NCI-H69 (cell line): ENCODE data around the gene ACSS1.
A peak's percentile ranks its signal among the peaks of the same experiment; 100 is the strongest.

ENCODE experiments used
- DNase-seq: peaks from one replicate; lab custom pipeline; 2025; lab: John Stamatoyannopoulos, UW

Gene ACSS1

GRCh38 chr20:24993337-24994185 is 64.4 kb downstream of the ACSS1 start:
- DNase-seq, result peak; percentile 66

GRCh38 chr20:24992487-24993205 is 65.3 kb downstream of the ACSS1 start, which contains the start of gene APMAP:
TSS of gene APMAP (minus strand) at chr20:24992751. CDS start at chr20:24992688, 63 bp downstream.
- peak; percentile 98 for DNase-seq

DNA sequence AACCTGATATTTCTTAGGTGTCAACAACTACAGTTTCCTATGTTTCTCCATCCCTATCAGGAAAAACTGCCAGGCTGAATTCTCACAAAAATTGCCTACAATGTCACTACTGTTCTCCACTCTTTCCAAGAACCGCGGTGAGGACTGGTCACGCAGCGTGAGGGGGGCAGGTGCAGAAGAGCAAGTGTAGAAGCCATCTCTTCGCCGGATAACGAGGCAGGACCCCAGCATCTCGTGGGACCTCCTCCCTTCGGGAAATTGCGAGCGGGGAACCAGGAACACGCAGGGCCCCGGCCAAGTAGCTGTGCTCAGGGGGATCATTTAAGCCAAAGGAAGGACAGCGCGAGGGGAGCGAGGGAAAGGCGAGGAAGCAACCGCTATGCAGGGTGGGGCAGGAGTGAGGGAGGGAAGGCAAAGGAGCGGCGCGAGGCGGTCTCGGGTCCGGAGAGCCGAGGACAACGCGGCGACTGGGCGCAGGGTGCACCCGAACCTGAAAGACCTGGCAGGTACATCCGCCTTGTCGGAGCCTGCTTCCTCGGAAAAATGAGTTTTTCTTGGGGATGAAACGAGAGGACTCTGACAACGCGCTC is 65.9 kb downstream of the ACSS1 start:
- DNase-seq, result peak; percentile 72

GRCh38 chr20:24990810-24991252 is 67.1 kb downstream of the ACSS1 start:
- DNase-seq, result peak; percentile 88

- DNase-seq, result no peak
Measured at GRCh38 chr20:24989162-24989561, 68.8 kb downstream of the ACSS1 start.

DNA sequence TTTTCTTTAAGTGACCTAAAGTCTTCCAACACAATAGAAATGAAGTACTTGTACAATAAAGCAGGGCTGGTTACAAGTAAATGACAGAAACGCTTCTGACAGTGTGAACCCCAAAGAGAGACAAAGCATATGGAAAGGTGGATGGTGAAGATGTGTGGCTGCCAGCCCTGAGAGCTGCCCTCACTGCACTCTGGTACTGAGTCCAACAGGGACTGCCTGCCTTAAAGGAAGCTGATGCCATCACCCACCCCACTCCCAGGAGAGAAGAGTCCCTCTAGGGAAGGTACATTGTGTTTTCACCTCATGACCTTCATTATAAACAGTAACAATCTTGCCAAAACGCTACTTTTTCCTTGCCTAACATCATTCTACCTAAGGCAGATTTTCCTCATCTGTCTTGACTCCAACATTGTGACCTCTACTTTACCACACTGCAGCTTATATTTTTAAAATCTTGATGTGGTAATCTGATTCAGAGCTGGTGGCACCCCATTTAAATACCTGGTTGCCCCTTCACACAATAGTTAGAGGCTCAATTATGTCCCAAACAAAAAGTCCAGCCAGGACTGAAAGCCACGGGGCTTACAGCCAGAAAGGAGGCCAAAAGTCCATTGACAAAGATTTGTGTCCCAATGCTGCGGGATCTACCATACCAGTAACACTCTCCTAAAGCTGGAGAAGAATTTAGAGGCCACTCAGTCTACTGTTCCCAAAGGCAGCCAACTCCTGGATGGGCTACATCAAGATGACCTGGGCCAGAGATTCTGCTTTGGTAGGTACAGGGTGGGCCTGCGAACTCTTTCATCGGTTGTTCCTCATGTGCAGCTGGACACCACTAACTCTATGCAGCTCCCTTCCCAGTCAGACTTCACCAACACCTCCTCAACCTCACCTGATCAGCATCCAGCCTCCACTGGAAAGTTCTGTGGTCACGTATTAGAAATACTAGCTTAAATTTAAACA is 69.8 kb downstream of the ACSS1 start:
- peak; percentile 49 for DNase-seq

GRCh38 chr20:24987244-24987643 is 70.7 kb downstream of the ACSS1 start:
- DNase-seq, result peak; percentile 78

- peak; percentile 68 for DNase-seq
Measured at GRCh38 chr20:24986436-24987015, 71.4 kb downstream of the ACSS1 start.

- DNase-seq, result peak; percentile 20
Measured at GRCh38 chr20:24985802-24986201, 72.1 kb downstream of the ACSS1 start.

- DNase-seq, result no peak
Measured at GRCh38 chr20:24984961-24985640, 72.8 kb downstream of the ACSS1 start.

DNA sequence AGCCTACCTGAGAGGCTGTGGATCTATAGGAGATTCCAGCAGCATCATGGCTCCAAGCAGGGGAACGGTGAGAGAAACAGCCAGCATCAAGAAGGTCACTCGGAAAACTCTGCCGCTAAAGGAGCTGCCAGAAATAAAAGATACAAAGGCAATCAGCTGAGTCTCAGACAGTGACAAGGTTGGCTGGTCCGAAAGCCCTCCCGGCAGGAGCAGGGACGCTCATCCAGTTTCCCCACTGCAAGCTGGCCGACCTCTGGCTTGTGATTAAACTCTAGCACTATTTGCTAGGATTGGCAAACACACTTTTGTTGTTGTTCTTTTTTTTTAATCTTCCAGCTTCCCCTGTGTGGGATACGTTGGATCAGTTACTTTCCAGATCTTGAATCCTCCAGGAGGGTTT is 74.0 kb downstream of the ACSS1 start:
- DNase-seq, result peak; percentile 79

GRCh38 chr20:24981790-24982189 is 76.1 kb downstream of the ACSS1 start:
- DNase-seq, result no peak

DNA sequence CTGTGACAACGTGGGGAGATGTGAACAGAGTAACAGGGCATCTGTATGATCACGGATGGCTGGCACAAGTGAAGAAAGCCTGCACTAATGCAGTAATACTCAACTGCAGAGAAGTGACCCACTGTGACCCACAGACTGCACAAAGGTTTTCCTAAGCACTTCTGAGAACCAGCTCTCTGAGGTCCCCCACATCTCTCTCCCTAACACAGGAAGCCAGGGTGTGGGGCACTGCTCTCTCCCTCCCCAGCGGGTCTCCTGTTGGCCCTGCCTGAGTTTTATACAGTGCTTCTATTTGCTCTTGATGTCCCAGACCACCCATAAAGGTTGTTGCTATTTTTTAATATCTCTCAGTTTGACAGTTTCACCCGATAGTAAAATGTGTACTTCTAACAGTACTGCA is 76.7 kb downstream of the ACSS1 start:
- no peak for DNase-seq

DNA sequence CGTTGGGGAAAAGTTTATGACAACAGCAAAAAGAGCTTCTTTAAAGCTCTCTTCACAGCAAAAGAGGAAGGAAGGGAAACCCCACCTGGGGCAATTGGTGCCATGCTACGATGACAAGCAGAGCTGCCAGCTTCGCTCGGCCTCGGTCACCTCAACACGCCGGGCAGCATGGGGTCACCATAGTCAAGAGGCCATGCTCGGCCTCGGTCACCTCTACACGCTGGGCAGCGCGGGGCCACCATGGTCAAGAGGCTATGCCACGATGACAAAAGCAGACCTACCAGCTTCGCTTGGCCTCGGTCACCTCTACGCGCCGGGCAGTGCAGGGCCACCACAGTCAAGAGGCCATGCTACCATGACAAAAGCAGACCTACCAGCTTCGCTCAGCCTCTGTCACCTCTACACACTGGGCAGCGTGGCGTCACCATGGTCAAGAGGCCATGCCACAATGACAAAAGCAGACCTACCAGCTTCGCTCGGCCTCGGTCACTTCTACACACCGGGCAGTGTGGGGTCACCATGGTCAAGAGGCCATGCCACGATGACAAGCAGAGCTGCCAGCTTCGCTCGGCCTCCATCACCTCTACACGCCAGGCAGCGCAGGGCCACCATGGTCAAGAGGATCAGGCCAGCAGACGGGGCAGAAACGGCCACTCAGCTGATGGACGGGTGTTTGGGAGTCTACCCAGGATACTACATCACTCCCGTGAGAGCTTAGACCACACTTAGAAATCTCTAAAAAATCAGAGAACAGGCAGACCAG is 77.5 kb downstream of the ACSS1 start:
- no peak for DNase-seq

DNA sequence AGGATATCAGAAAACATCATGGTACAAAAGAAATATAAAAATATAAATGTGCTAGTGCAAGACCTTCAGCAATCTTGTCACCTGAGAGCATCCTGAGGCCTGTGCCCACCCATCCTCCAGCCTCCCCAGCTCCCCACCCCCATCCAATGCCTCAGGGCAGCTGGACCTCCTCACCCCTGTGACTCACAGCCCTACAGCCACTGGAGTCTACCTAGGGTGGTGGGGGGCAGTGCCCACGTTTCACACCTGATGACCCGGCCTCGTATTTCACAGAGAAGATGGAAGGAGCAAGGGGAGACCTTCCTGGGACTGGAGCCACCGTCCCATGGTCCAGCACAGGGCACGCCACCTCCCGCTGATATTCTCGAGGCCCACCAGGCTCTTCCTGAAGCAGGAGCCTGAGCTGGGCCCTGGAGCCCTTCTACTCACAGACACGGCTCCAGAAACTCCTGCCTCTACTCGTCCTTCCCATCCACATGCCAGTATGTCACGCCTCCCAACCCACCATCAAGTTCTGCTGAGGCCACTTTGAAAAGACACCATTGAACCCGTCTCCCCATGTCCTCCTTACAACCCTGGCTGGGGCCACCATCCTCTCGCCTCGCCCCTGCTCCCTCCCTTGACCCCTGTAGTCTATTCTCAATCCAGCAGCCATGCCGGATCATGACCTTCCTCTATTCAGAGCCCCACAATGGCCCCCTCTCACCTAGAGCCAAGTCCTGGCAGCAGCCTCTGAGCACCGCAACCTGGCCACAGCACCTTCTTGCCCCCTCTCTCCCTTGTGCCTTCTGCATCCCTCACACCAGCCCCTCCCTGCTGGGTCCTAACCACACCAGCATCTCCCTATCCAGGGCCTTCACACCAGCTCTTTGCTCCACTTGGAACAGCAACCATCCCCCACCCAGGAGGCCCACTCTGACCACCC is 78.6 kb downstream of the ACSS1 start:
- no peak for DNase-seq

- no peak for DNase-seq
Measured at GRCh38 chr20:24978513-24978912, 79.4 kb downstream of the ACSS1 start.

DNA sequence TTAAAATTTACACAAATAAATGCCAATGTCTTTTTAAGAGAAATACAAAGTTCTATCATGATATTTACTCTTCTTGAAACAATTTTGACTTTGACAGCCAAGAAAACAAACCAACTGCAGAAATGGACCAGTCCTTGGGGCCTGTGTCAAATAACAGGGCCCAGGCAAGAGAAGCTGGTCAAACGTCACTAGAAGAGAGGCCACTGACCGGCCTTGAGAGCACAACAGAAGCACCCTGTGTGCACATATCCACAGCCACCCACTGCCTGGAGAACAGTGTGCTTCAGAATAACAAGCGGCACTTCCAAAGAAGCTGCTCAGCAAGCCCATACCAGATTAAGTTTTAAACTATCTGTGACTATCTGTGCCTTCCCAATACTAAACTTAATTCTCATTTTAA is 80.1 kb downstream of the ACSS1 start:
- no peak for DNase-seq

GRCh38 chr20:24977336-24977735 is 80.6 kb downstream of the ACSS1 start:
- no peak for DNase-seq

- DNase-seq, result no peak
Measured at GRCh38 chr20:24972341-24972740, 85.6 kb downstream of the ACSS1 start.
